ENCODE results near the gene KIF11. TPM values are rescaled to one million over a fixed set of nuclear protein-coding genes. Genes with fewer than 3 reads are reported as not detected.
A peak's percentile ranks its signal among the peaks of the same experiment; 100 is the strongest.
"Not testable (repeated sequence)": the region's sequence is repeated elsewhere in the genome, so short reads cannot be mapped to it uniquely, and the experiment has no call there.

KIF11 gene
- polyA plus RNA-seq, 4 donors, result 28.4 to 35.8 (median 34.6) TPM

DNA sequence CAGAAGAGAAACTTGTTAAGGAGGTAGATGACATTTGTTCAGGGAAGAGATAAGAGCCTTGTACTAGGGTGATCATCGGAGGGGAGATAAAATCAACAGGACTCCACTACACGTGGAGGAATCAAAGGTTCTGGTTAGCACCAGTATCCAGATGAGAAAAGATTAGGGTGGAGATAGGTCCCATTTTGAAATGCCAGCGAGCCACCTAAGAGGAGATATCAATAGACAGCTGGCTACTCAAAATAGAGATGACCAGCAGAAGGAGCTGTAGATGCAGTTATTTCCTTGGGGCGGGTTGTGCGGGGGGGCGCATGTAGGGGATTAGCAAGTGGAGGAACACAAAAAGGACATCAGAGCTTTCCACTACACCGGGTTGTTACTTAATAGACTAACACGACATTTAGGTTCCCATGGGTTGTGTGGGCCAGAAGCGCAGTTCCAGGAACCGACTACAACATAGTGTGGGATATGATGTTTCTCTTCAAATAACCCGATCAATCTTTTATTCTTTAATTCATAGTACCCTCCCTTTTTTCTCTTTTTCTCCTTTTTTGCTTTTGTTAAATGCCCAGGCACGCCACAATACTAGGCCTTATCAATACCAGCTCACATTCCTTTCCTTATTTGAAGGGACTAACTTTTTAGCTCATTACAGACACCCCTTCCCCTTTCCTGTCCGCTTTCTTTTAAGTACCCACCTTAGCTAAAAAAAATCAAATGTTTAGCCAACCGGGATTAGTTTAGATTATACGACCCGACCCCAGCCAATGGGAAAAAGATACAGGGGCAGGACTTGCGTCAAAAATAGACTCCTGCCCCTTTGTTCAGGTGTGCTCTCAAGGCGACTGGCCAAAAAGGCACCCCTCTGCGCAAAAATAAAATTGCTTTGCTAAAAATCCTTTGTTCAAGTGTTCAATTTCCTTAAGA is 2.0 kb upstream of the KIF11 start:
- no peak for DNase-seq (ENCODE audit: low read depth in 4 of 4, low spot score in 3 of 4)

DNA sequence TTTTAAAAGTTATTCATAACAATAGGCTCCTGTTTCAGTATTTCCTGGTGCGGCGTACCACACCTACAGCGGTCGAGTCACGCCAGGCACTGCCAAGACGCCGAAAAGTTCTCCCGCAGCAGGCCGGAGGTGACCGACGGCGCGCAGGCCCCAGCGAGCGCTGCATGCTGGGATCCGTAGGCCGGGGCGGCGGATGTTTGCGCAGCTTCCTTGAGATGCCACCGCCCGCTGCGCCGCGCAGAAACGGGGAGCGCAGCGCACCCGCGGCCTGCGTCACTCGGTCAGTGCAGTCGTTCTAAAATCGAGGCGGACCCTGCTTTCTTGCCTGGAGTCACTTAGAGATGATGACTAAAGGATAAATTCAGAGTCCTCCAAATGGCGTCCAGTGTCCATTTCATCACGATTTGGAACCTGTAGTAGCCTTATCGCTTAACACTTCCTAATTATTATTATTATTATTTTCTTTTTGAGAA is 1.3 kb upstream of the KIF11 start:
- DNase-seq (ENCODE audit: low read depth in 4 of 4, low spot score in 3 of 4), result peak; percentile 77 to 83 (median 80)

DNA sequence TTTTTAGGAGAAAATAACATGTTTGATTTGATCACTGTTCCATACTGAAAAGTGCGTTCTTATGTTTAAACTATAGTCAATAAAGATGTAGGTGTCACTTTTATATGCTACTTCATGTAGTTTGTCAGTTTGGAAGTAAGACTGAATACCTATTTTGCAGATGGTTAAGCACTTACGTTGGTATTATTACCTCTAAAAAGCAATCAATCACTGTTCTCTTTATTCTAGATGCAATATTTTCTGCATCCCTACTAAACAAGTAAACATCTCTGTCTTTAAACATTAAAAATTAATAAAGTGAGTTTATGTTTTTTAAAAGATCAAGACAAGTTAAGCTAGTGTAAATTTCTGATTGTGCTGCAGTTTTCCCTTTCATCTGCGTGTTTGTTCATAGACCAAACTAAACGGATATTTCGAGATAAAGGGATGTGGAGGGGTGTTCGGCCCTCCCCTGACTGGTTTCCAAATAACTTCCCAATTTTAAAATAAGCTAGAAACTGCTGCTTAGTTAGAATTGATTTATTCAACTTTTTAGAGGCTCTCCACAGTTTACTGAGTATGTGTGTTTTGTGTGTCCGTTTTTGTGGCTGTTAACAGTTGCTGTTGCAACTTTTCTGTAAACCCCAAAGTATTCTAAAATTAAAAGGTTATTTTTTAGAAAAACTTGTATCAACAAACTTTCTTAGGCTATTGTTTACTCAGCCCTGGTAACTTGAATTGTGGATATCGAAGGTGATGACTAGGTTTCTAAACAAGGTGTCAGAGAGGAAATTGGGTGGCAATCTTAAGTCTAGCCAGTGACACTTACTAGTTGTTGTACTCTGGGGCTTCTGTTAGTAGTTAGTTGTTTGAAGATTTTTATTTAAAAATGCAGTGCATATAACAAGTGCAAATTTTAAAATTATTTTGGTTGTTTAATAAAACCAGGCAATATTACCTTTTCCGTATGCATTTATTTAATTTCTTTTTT is 974 bp downstream of the KIF11 start:
- no peak for DNase-seq (ENCODE audit: low read depth in 4 of 4, low spot score in 3 of 4)

DNA sequence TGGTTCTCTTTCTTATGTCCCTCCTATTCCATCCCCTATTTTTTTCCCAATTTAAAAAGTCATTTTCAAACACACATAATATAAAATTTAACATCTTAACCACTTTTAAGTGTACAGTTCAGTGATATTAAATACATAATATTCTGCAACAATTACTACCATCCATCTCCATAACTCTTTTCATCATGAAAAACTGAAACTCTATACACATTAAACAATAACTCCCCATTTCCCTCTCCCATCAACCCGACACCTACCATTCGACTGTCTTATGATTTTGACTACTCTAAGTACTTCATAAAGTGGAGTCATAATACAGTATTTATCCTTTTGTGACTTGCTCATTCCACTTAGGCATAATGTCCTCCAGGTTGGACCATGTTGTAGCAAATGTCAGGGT is 2.6 kb downstream of the KIF11 start:
- no peak for DNase-seq (ENCODE audit: low read depth in 4 of 4, low spot score in 3 of 4)

DNA sequence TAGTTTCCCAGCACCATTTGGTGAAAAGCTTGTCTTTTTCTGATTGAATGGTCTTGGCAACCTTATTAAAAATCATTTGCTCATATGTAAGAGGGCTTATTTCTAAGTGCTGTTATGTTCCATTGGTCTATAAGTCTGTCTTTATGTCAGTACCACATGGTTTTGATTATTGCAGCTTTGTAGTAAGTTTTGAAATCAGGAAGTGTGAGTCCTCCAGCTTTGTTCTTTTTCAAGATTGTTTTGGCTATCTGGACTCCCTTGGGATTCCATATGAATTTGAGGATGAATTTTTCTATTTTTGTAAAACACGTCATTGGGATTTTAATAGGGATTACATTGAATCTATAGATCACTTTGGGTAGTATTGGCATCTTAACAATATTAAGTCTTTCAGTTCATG is 5.4 kb downstream of the KIF11 start:
- no peak for DNase-seq (ENCODE audit: low read depth in 4 of 4, low spot score in 3 of 4)

DNA sequence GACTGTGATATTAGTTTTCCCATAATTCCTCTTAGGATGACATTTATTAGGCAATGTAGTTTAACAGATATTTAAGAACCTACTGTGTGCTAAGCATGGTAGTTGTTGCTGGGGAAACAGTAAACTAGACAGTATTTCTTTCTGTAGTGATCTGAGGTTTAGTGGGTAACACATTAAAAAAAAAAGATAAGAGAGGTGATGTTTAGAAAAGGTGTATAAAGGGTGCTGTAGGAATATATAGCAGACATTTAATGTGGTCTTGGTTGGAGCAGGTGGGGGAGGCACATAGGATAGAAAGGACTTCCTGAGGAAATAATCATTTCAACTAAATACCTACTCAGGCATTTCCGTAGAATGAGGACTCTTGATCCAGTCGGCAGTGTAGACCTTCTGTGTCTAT is 11.9 kb downstream of the KIF11 start:
- no peak for DNase-seq (ENCODE audit: low read depth in 4 of 4, low spot score in 3 of 4)

DNA sequence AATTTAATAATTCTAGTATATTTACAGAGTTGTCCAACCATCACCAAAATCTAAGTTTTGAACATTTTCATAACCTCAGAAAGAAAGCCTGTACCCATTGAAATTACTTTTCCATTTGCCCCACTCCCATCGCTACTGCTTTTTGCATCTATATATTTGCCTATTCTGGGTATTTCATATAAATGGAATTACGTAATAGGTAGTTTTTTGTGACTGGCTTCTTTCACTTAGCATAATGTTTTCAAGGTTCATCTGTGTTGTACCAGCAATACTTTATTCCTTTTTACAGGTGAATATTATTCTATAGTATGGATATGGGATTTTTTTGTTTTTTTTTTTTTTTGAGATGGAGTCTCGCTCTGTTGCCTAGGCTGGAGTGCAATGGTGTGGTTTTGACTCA is 22.6 kb downstream of the KIF11 start:
- no peak for DNase-seq (ENCODE audit: low read depth in 4 of 4, low spot score in 3 of 4)

DNA sequence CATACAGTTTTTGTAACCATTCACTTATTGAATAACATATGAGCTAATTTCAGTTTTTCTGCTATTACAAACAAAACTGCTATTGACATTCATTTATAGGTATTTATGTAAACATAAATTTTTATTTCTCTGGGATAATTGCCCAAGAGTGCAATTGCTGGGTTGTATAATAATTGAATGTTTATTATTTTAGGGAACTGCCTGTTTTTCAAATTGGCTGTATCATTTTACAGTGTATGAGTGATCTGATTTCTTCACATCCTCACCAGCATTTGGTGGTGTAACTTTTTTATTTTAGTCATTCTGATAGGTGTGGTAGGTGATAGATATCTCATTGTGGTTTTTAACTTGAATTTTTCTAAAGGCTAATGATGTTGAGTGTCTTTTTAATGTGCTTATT is 26.4 kb downstream of the KIF11 start:
- DNase-seq (ENCODE audit: low read depth in 4 of 4, low spot score in 3 of 4), result no peak

DNA sequence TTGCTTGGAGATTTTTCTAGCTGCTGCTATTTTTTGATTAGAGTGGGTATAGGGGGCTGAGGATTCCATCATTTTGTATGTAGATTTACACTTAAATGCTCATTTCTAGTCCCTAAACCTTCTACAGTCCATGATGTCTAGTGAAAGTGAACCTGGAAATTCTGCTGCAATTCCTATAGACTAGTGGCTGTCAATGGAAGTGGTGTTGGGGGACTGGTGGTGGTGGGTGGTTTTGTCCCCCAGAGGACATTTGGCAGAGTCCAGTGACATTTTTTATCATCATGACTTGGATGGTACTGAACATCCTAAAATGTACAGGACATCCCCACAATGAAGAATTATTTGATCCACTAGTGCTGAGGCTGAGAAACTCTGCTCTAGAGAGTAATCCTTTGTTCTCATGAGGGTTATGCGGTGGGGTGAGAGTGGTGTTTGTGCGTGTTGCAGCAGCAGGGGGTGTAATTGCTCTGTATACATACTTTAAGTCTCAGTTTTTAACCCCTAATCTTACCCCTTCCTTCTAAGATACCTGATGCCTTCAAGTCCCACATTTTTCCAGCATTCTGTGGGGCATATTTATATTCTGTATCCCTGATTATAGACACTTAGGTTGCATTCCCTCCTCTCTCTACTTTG is 35.0 kb downstream of the KIF11 start:
- DNase-seq (ENCODE audit: low read depth in 4 of 4, low spot score in 3 of 4), result no peak

DNA sequence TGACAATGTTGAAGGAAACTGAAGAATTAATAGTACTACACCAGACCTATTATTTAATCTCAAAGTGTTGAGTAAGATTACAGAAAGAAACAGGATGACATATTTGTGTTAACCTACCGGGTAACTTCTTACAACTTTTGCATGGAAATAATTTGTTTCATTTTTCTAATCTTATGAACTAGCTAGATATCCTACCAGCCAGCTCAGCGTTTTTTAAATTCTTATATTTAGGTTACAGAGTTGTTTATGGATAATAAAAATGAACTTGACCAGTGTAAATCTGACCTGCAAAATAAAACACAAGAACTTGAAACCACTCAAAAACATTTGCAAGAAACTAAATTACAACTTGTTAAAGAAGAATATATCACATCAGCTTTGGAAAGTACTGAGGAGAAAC is 37.0 kb downstream of the KIF11 start:
- no peak for DNase-seq (ENCODE audit: low read depth in 4 of 4, low spot score in 3 of 4)

DNA sequence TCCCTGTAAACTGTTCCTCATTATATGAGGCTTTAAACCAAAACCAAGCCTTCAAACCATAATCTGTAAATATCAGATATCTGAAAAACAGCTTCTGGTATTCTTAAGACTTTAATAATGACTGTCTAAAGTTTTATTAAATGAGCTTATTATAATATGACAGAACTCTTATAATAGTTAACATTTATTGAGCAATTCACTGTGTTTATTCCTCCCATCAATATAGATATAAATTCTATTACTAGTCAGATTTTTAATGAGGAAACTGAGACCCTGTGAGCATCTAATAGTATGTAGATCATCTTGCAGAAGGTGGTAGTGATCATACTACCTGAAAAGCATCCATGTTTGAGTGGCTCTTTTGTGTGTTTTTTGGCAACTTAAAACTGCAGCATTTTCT is 45.1 kb downstream of the KIF11 start:
- DNase-seq (ENCODE audit: low read depth in 4 of 4, low spot score in 3 of 4), result no peak

DNA sequence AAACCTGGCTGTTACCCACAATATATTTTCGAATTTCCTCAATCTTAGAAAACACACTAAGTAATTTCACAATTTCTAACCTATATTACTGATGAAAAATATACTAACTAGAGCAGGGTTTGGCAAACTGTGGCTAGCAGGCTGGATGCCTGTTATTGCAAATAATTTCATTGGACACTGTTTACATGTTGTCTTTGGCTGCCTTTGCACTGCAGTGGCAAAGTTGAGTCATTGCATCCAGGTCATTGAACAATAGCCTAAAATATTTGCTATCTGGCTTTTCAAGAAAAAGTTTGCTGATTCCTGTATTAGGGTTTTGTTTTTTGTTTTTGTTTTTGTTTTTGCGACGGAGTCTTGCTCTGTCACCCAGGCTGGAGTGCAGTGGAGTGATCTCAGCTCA is 47.2 kb downstream of the KIF11 start:
- no peak for DNase-seq (ENCODE audit: low read depth in 4 of 4, low spot score in 3 of 4)

DNA sequence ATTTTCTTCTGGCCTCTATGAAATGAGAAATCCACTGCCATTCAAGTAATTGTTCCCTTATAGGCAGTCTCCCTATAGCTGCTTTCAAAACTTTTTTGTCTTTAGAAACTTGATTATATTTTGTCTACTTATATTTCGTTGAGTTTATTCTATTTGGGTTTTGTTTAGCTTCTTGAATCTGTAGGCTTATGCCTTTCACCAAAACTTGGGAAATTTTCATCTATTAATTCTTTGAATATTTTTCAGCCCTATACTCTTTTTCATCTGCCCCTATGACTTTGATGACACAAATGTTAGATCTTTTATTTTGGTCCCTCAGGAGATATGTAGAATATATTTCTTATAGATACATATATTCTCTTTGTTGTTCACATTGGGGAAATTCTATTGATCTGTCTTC is 48.6 kb downstream of the KIF11 start:
- no peak for DNase-seq (ENCODE audit: low read depth in 4 of 4, low spot score in 3 of 4)

DNA sequence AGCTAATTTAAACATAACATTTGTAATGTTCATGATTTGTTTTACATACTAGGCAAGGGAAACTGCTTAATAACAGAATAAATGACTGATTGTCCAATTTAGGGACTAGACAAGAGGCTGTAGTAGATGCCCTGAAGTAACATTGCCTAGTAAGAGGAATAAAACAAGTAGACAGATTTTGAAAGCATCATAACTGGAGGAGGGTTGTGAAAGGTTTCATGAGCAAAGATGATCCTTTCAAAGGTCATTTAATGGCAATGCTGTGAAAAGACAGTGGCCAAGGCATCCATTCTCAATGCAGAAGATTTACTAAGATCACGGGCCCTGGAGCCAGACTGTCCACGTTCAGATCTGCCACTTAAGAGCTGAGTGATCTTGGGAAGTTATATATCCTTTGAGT is 52.0 kb downstream of the KIF11 start:
- DNase-seq (ENCODE audit: low read depth in 4 of 4, low spot score in 3 of 4), result no peak

DNA sequence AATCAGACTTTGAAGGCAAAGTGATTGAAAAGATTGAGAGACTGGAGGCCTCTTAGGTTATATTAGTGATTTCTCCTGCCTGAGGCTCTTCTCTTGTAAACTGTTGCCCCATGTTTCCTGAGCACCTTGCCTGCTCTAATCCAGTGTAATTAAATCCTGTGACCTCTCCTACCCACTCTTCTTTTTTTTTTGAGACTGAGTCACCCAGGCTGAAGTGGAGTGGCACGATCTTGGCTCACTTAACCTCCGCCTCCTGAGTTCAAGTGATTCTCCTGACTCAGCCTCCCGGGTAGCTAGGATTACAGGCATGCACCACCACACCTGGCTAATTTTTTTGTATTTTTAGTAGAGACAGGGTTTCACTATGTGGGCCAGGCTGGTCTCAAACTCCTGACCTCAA is 57.9 kb downstream of the KIF11 start:
- not testable (repeated sequence) for DNase-seq (ENCODE audit: low read depth in 4 of 4, low spot score in 3 of 4)

DNA sequence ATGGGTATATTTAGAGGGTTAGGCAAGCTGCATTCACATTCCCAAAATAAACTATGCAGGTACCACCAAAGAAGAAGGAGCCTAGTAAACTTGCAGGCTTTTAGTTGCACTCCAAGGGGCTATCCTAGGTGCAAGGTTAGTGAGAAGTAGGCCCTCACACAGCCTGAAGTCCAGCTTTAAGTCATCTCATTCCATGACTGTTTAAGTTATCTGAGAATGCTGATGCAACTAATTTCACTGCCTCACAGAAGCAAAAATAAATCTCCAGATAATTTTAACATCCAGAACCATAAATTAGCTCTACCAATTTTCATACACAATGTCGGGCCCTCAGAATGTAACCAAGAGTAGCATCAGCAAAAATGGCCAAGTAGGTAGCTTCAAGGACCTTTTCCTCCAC is 62.5 kb downstream of the KIF11 start:
- DNase-seq (ENCODE audit: low read depth in 4 of 4, low spot score in 3 of 4), result no peak

DNA sequence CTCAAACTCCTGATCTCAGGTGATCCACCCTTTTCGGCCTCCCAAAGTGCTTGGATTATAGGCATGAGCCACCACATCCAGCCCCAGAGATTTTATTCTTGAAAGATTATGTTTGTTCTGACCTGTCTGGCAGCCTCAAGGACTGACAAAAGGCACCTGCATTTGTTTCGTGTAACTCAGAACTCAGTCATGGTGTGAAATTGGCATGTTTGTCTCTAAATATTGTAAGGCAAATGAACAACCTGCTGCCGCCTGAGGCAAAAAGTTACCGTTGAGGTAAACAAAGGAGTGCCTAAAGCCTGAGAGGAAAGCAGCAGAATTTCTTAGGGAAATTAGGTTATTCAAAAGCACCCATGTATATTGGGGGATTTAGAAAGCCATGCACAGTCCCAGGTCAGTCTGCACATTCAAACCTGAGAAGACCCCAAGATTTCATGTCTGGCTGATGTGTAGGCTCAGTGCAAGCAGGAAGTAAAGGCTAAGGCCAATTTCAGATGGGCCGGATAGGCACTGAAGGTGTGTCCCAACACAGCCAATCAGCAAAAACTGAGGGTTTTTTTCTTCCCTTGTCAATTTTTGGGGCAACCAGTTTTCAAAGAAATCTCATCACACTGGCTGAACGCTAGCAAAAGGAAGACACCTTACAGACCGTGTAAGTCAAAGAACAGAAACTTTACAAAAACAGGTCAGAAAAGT is 63.5 kb downstream of the KIF11 start:
- no peak for DNase-seq (ENCODE audit: low read depth in 4 of 4, low spot score in 3 of 4)

DNA sequence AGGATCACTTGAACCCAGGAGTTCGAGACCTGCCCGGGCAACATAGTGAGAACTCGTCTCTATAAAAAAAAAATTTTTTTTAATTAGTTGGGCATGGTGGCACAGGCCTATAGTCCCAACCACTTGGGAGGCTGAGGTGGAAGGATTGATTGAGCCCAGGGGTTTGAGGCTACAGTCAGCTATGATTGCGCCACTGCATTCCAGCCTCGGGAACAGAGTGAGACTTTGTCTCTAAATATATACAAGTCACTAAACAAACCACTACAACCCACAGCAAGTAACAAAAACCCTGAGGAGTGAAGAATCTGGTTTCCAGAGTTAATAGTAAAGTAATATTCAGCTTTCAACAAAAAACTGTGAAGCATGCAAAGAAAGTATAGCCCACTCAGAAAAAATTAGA is 64.1 kb downstream of the KIF11 start:
- DNase-seq (ENCODE audit: low read depth in 4 of 4, low spot score in 3 of 4), result no peak

DNA sequence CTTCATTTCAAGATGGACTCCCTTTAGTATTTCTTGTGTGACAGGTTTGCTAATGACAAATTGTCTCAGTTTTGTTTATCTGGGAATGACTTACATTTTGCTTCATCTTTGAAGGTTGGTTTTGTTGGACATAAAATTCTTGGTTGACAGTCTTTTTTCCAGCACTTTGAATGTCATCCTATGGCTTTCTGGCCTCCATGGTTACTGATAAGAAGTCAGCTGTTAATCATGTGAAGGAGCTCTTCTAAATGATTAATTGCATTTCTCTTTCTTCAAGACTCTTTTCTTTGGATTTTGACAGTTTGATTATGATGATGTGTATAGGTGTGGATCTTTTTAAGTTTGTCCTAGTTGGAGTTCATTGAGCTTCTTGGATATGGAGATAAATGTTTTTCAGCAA is 69.9 kb downstream of the KIF11 start:
- no peak for DNase-seq (ENCODE audit: low read depth in 4 of 4, low spot score in 3 of 4)

DNA sequence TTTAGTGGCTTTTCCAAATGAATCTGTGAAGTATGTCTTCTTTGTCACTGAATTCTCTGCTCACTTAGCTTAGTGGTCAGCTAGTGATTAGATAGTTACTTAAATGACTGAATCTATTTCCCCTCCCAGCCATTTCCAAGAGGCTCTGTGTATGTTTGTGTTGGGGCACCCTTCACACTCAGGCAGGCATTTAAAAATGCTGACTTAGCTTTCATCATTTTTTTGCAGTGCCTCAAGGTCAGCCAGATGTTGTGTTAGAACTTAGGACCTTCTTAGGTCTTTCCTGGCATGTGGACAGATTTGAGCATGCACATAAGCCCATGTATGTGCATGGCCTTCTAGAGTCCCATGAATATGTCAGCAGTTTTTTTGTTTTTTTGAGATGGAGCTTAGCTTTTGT is 71.4 kb downstream of the KIF11 start:
- DNase-seq (ENCODE audit: low read depth in 4 of 4, low spot score in 3 of 4), result no peak
